ENCODE data around the gene SLC16A14. TPM values are rescaled to one million over a fixed set of nuclear protein-coding genes. Genes with fewer than 3 reads are reported as not detected.

Gene SLC16A14
- total RNA-seq, 1 donor from 2014 or later, result 0.26 TPM

DNA sequence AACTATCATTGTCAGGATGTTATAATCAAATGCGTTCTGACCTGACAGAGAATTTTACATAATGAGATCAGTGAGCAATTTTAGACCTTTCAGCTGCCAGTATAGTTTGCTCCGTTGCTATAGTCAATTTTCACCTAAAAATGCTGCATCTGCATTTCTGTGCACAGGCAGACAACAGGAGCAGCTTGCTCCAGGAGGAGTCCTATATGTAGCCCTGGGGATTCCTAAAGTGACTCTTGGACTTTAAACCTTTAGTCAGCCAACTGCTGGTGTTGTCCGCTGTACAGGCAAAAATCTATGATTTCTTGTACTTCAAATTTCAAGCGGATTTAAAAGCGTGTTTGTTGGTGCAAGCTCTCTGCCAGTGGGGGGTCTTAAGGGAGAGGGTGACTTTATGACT is 25.7 kb downstream of the SLC16A14 start:
- no peak for DNase-seq (ENCODE audit: low read depth, low spot score)

DNA sequence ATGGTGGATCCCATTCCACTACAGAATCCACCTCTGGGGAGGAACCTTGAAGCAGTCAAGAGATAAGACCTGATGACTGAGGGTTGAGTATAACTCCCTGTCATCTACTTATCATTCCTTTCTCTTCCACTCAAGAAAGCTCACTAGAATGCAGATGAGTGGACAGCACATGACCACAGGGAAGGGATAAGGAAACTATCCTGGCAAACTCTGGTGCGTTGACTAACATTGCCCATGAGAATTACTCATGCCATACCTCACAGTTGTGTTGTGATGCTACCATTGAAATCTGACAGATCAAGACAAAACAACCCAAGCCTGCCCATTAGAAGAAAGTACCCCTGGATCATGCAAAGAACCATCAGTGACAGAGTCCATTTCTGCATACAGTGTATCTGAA is 26.5 kb downstream of the SLC16A14 start:
- DNase-seq (ENCODE audit: low read depth, low spot score), result no peak

DNA sequence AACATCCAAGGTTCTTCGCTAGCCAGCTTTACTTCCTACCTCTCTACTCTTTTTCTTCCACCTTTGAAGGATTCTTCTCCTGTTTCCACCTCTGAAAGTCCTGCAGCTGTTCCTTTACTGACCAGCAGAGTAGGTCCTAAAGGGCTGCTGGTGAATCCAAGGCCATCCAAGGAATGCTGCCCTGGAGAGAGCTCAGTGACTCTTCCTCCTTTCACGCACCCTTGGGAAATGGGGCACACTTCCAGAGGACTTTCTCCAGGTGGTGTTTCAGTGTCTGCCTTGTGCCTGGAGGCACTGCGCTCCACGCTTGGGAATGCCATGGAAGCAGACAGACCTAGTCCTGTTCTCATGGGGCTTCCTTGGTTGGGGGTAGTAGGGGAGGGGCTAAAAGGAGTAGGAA is 45.4 kb downstream of the SLC16A14 start:
- no peak for DNase-seq (ENCODE audit: low read depth, low spot score)

DNA sequence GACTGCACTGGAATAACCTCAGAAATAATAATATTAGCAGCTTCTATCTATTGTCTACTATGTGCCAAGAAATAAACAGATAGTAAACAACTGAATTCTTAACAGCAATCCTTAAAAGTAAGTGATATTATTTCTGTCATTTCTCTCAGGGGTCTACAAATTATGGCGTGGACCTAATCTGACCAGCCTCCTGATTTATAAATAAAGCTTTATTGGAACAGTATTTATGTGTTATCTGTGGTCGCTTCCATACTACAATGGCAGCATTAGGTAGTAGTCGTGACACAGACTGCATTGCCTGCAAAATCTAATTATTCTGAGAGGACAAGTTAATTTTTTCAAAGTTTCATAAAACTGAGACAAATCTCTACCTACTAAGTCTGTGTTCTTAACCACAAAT is 49.0 kb downstream of the SLC16A14 start:
- no peak for DNase-seq (ENCODE audit: low read depth, low spot score)

DNA sequence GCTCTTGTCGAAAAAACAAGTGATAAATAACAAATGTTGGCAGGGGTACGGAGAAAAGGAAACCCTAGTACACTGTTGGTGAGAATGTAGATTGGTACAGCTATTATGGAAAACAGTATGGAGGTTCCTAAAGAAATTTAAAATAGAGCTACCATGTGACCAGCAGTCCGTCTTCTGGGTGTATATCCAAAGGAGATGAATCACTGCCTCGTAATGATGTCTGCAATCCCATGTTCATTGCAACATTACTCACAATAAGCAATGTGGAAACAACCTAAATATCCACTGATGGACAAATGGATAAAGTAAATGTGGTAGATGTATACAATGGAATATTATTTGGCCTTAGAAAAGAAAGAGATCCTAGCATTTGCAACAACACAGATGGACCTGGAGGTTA is 50.6 kb downstream of the SLC16A14 start:
- DNase-seq (ENCODE audit: low read depth, low spot score), result no peak

DNA sequence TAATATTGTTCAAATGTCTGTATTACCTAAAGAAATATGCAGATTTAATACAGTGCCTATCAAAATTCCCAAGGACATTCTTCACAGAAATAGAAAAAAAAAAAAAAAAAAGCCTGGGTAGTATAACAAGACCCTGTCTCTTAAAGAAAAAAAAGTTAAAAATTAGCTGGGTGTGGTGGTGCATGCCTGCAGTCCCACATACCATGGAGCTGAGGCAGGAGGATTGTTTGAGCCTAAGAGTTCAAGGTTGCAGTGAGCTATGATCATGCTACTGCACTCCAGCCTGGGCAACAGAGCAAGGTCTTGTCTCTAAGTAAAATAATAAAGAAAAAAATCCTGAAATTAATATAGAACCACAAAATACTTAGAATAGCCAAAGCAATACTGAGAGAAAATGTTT is 51.9 kb downstream of the SLC16A14 start:
- no peak for DNase-seq (ENCODE audit: low read depth, low spot score)

DNA sequence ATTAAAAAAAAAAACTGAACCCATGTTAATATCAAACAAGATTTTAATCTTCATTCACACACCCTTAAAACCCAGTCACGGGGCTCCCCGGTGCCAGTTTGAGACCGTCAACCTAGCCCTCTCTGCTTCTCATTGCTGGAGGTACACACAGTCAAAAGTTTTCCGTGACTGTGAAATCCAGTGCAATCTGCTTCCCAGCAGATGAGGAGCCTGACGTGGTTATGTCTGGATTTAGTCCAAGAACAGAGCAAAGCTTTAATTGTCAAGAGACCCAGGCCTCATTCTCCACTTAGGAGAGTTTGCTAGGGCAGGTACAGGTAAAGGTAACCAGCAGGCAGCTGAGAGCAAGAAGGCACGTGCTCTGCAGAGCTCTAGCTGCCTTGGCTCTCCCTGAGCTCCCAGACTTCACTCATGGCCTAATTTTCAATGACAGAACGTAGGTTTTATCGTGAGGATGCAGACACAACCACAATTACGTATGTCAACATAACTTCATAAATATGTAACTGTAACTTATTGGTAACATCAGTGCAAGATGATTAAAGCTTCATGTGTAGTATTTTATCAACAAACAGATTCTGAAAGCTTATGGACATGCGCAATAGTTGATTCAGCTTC is 56.3 kb downstream of the SLC16A14 start:
- DNase-seq (ENCODE audit: low read depth, low spot score), result no peak

DNA sequence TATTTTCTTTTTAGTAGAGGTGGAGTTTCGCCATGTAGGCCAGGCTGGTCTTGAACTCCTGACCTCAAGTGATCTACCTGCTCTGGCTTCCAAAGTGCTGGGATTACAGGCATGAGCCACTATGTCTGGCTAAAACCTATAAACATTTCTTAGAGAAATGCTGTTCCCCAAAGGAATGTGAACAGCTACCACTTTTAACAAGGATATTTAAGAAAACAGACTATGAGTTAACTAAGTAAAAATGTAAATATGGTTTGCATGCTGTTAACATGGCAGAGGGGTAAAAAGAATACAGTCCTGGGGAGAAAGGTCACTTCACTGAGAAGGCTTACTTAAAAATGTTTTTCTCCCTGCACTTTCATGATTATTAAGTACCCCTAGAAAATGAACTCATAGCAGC is 57.1 kb downstream of the SLC16A14 start:
- DNase-seq (ENCODE audit: low read depth, low spot score), result no peak

DNA sequence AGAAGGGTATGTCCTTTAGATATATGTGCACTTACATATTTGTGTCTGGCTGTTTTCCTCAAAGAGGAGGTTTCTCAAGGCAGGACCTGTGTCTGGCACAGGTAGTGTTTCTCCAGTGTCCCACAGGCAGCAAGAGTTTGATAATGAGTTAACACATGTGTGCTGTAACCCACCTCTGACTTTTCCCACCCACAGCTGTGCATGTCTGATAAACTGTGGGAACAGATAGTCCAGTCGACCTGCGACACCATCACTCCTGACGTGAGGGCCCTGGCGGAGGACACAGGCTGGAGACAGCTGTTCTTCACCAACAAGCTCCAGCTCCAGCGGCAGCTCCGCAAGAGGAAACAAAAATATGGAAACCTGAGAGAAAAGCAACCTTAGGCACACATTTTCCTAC is 58.2 kb downstream of the SLC16A14 start:
- no peak for DNase-seq (ENCODE audit: low read depth, low spot score)

DNA sequence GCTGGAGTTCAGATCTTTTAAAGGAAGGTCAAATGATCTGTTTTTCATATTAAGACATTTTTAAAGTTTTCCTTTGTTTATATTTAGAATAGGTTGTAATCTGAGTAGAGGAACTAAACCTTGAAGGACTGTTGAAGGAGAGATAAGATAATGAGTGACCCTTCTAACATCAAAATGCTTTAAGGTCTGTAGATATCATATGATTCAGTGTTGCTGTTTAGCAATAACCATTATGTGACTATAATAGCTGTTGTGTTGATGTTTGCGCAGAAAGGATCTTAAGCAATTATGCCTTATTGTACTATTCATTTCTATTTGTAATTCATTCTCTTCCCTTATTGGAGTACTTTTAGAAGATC is 60.0 kb downstream of the SLC16A14 start:
- DNase-seq (ENCODE audit: low read depth, low spot score), result no peak

DNA sequence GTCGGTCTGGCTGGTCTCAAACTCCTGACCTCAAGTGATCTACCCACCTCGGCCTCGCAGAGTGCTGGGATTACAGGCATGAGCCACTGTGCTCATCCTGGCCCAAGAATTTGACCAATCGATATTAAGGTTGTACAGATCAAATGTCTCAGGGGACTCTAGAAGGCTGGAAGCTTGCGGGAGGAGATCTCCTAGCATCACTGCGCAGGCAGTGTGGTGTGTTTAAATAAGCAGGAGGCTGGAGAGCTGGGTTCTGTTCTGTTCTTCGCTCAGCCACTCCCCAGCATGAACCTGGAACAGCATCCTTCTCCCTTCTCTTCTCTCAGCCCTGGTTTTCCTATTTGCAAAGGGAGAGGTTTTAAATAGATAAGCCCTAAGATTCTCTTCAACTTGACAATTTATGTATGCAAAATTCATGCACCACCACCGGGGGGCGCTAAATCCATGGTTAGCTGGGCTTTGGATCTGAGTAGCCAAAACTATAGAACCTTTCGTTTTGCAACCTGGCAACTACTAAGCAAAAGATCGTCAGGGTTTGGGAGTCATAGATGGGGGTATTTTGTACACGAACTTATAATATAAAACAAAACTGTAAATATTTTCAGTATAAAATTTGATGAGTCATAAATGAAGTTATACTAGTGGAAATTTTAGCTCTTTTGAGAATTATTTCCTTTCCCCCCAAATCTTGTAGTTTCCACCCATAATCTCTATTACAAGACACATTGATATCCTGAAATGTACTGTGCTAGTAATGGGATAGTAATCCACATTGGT is 60.6 kb downstream of the SLC16A14 start:
- DNase-seq (ENCODE audit: low read depth, low spot score), result peak; percentile 39

DNA sequence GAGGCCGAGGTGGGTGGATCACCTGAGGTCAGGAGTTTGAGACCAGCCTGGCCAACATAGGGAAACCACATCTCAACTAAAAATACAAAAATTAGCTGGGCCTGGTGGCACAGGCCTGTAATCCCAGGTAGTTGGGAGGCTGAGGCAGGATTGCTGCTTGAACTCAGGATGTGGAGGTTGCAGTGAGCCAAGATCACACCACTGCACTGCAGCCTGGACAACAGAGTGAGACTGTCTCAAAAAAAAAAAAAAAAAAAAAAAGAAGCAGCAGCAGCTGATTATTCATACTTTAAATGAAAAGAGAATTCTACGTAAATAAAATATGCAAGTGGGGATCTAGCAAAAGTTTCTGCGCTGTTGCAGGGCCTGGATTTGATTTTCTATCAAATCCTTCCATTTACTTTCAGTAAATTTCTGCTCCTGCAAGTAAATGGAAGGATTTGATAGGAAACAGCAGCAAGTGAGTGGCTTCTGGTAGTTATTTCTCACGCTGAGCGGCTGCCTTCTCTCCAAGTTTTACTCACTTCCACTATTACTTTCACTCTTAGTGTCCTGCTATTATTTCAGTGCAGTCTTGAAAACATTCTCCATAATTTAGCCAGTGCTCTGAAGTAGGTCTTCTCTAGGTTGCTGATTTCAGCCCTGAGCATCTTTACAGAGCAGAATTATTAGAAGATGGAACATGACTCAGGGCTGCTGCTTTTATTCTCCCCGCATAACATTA is 68.4 kb downstream of the SLC16A14 start:
- DNase-seq (ENCODE audit: low read depth, low spot score), result no peak

DNA sequence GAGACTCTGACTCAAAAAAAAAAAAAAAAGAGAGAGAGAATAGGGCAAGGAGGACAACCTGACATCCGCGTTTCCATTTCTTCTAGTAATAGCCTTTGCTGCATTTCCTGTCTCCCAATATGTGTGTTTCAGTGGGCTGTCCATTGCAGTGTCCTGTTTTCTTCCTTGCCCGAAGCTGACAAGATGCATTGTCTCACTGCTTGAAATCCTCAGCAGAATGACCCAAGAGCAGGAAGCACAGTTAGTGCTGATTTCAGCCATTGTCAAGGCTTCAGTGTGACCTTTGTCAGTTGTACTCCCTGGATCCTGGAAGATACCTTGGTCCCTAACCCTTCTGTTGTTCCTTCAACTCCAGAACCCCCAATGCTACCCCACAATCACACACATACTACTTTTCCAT is 71.2 kb downstream of the SLC16A14 start:
- DNase-seq (ENCODE audit: low read depth, low spot score), result no peak

DNA sequence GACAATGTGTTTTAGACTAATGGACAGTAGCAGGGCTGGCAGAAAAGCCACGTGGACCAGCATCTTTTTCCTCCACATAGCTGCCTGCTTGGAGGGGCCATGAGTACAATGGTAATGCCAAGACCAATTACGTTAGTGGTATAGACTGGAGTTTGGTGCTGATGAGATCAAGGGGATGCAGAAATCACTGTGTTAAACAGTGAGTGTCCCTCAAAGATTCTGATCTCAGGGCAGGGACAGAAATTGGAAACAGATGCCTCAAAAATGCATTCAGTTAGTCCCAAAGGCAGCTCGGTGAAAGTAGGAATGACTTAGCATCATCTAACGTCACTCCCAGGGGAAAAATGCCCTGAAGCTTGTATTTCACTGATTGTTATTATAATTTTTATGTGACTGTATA is 72.4 kb downstream of the SLC16A14 start:
- DNase-seq (ENCODE audit: low read depth, low spot score), result no peak

DNA sequence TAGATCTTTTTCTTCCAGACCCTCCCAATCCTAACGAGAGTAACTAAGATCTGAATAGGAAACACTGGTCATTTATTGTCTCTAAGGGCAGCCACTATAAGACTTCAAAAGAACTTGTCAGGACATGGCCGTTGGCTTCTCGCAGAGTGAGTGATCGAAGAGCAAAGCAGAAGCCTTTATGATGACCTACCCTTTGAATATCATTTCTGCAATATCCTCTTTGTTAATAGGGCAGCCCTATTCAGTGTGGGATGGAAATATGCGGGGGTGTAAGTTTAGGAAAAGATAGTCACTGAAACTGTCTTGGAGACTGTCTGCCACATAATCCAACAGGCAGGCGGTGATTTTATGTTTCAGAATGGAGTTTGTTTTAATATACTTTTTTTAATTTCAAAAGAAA is 75.5 kb downstream of the SLC16A14 start:
- no peak for DNase-seq (ENCODE audit: low read depth, low spot score)

Other genes with a start within 250 kb of the SLC16A14 start
- 258 and 340 TPM in 2 replicates for gene TRIP12, start 146.9 kb downstream of the SLC16A14 start, total RNA-seq
- 0.63 and 2.0 TPM in 2 replicates for gene FBXO36, start 146.4 kb downstream of the SLC16A14 start, total RNA-seq
- gene SP110, start 151.1 kb upstream of the SLC16A14 start, total RNA-seq, result 5.4 and 9.0 TPM in 2 replicates
- not detected in 2 replicates for gene SP140, start 156.8 kb upstream of the SLC16A14 start, total RNA-seq